ENCODE measurements around the gene SEMA4D.
"Not testable (repeated sequence)": the region's sequence is repeated elsewhere in the genome, so short reads cannot be mapped to it uniquely, and the experiment has no call there.

SEMA4D gene

DNA sequence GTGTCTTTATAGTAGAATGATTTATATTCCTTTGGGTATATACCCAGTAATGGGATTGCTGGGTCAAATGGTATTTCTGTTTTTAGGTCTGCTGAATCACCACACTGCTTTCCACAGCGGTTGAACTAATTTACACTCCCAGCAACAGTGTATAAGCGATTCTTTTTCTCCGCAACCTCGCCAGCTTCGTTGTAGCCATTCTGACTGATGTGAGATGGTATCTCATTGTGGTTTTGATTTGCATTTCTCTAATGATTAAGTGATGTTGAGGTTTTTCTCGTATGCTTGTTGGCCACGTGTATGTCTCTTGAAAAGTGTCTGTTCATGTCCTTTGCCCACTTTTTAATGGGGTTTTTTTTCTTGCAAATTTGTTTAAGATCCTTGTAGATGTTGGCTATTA is 154.1 kb downstream of the SEMA4D start:
- H3K4me1 ChIP-seq (ENCODE audit: control insufficient read depth in 5 of 5, insufficient read depth in 5 of 5, low read length in 5 of 5), result not testable (repeated sequence)
- peaks cover 56 to 89% (median 86%) of the 10 kb centered on the region in 5 donors for H3K36me3 ChIP-seq (ENCODE audit: control insufficient read depth in 5 of 5, insufficient read depth in 5 of 5, low read length in 5 of 5)

DNA sequence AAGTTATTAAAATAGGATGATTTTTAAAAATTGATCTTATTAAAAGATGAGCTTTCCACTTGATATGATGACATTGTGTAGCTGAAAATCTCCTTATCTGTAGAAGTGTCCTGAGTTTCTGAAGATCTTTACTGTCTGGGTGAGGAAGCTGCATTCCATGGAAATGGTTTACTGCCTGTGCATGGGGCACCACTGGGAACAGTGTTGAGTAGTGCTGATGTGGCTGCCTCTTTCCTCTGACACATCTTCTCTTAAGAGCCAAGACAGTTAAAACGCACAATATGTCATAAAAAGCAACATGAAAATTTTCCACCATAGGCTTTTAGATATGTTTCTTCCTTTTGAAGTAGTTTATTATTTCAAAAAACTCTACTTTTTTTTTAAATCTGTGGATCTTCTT is 155.0 kb downstream of the SEMA4D start:
- H3K27me3 ChIP-seq (ENCODE audit: control insufficient read depth in 5 of 5, insufficient read depth in 4 of 5, low read length in 5 of 5), result no peaks in the 10 kb centered on the region
- H3K27ac ChIP-seq (ENCODE audit: low read depth, low read length), result no peak overlapping the region
- H3K4me1 ChIP-seq (ENCODE audit: control insufficient read depth in 5 of 5, insufficient read depth in 5 of 5, low read length in 5 of 5), result no peaks in the 10 kb centered on the region
- H3K9ac ChIP-seq (ENCODE audit: low read length in 5 of 5), result no peak overlapping the region
- peaks cover 60 to 88% (median 82%) of the 10 kb centered on the region in 5 donors for H3K36me3 ChIP-seq (ENCODE audit: control insufficient read depth in 5 of 5, insufficient read depth in 5 of 5, low read length in 5 of 5)
- H3K4me3 ChIP-seq (ENCODE audit: low read depth in 1 of 5, low read length in 5 of 5), result no peak overlapping the region
- H3K9me3 ChIP-seq (ENCODE audit: control insufficient read depth in 5 of 5, low read length in 5 of 5), result no peaks in the 10 kb centered on the region

More for the DNA sequence above, 154.1 kb downstream of the SEMA4D start:
- not testable (repeated sequence) for H3K9ac ChIP-seq (ENCODE audit: low read length in 5 of 5); H3K27me3 ChIP-seq (ENCODE audit: control insufficient read depth in 5 of 5, insufficient read depth in 4 of 5, low read length in 5 of 5); H3K9me3 ChIP-seq (ENCODE audit: control insufficient read depth in 5 of 5, low read length in 5 of 5); H3K4me3 ChIP-seq (ENCODE audit: low read depth in 1 of 5, low read length in 5 of 5); H3K27ac ChIP-seq (ENCODE audit: low read depth, low read length)

- Histone ChIP-seq H3K4me1 (ENCODE audit: control insufficient read depth in 5 of 5, insufficient read depth in 5 of 5, low read length in 5 of 5) (no peaks in the 10 kb centered on the region), H3K9me3 (ENCODE audit: control insufficient read depth in 5 of 5, low read length in 5 of 5) (no peaks in the 10 kb centered on the region), H3K9ac (ENCODE audit: low read length in 5 of 5) (no peak overlapping the region), H3K36me3 (ENCODE audit: control insufficient read depth in 5 of 5, insufficient read depth in 5 of 5, low read length in 5 of 5) (peaks cover 63 to 89% (median 84%) of the 10 kb centered on the region in 5 donors), H3K27me3 (ENCODE audit: control insufficient read depth in 5 of 5, insufficient read depth in 4 of 5, low read length in 5 of 5) (no peaks in the 10 kb centered on the region), H3K27ac (ENCODE audit: low read depth, low read length) (no peak overlapping the region), H3K4me3 (ENCODE audit: low read depth in 1 of 5, low read length in 5 of 5) (no peak overlapping the region)
These were observed 155.7 kb downstream of the SEMA4D start for GRCh38 chr9:89342213-89342612.

DNA sequence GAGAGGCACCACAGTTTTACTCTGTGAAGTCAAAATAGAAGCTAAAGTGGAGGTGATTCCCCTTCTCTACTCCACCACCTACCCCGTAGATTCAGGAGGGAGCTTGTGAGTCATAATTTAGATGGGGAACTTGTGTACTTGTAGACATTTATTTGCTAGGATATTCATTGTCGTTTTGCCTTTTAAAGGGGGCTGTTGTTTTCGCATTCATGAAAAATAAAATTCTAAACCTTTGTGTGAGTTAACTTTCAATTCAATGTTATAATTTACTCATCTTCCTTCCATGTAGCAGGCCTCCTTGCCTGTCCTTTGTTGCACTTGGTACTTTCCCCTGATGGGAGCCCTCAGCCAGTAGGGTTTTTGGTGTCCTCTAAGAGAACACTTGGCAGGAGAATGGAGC is 157.6 kb downstream of the SEMA4D start:
- H3K9me3 ChIP-seq (ENCODE audit: control insufficient read depth in 5 of 5, low read length in 5 of 5), result no peaks in the 10 kb centered on the region
- no peak overlapping the region for H3K9ac ChIP-seq (ENCODE audit: low read length in 5 of 5)
- H3K27ac ChIP-seq (ENCODE audit: low read depth, low read length), result no peak overlapping the region
- no peaks in the 10 kb centered on the region for H3K4me1 ChIP-seq (ENCODE audit: control insufficient read depth in 5 of 5, insufficient read depth in 5 of 5, low read length in 5 of 5)
- peaks cover 64 to 84% (median 80%) of the 10 kb centered on the region in 5 donors for H3K36me3 ChIP-seq (ENCODE audit: control insufficient read depth in 5 of 5, insufficient read depth in 5 of 5, low read length in 5 of 5)
- no peak overlapping the region for H3K4me3 ChIP-seq (ENCODE audit: low read depth in 1 of 5, low read length in 5 of 5)
- H3K27me3 ChIP-seq (ENCODE audit: control insufficient read depth in 5 of 5, insufficient read depth in 4 of 5, low read length in 5 of 5), result no peaks in the 10 kb centered on the region

GRCh38 chr9:89339807-89340206 is 158.1 kb downstream of the SEMA4D start:
- Histone ChIP-seq H3K9me3 (ENCODE audit: control insufficient read depth in 5 of 5, low read length in 5 of 5) (no peaks in the 10 kb centered on the region), H3K9ac (ENCODE audit: low read length in 5 of 5) (no peak overlapping the region), H3K27ac (ENCODE audit: low read depth, low read length) (no peak overlapping the region), H3K4me3 (ENCODE audit: low read depth in 1 of 5, low read length in 5 of 5) (no peak overlapping the region), H3K27me3 (ENCODE audit: control insufficient read depth in 5 of 5, insufficient read depth in 4 of 5, low read length in 5 of 5) (no peaks in the 10 kb centered on the region), H3K4me1 (ENCODE audit: control insufficient read depth in 5 of 5, insufficient read depth in 5 of 5, low read length in 5 of 5) (no peaks in the 10 kb centered on the region), H3K36me3 (ENCODE audit: control insufficient read depth in 5 of 5, insufficient read depth in 5 of 5, low read length in 5 of 5) (peaks cover 63 to 84% (median 77%) of the 10 kb centered on the region in 5 donors)

DNA sequence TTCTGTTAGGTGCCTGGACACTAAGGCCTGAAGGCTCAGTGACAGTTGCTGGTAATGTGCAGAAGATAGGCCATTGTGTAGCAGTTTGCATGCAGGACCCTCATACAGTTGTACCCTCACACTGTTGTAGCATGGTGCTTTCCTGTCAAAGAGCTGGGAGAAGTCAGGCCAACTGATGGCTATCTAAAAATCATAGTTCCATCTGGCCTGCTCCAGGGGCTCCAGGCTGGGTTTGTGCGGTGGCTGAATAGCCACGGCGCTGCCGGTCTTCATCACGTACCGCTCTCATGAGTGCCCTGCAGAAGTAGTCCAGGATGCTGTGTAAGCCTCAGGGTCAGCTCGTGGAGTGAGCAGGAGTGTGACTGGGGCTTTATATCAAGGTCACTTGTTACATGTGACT is 167.4 kb downstream of the SEMA4D start:
- Histone ChIP-seq H3K9me3 (ENCODE audit: control insufficient read depth in 5 of 5, low read length in 5 of 5) (no peaks in the 10 kb centered on the region), H3K36me3 (ENCODE audit: control insufficient read depth in 5 of 5, insufficient read depth in 5 of 5, low read length in 5 of 5) (peaks cover 57 to 86% (median 72%) of the 10 kb centered on the region in 5 donors), H3K27me3 (ENCODE audit: control insufficient read depth in 5 of 5, insufficient read depth in 4 of 5, low read length in 5 of 5) (no peaks in the 10 kb centered on the region), H3K27ac (ENCODE audit: low read depth, low read length) (no peak overlapping the region), H3K9ac (ENCODE audit: low read length in 5 of 5) (no peak overlapping the region), H3K4me1 (ENCODE audit: control insufficient read depth in 5 of 5, insufficient read depth in 5 of 5, low read length in 5 of 5) (no peaks in the 10 kb centered on the region), H3K4me3 (ENCODE audit: low read depth in 1 of 5, low read length in 5 of 5) (no peak overlapping the region)

DNA sequence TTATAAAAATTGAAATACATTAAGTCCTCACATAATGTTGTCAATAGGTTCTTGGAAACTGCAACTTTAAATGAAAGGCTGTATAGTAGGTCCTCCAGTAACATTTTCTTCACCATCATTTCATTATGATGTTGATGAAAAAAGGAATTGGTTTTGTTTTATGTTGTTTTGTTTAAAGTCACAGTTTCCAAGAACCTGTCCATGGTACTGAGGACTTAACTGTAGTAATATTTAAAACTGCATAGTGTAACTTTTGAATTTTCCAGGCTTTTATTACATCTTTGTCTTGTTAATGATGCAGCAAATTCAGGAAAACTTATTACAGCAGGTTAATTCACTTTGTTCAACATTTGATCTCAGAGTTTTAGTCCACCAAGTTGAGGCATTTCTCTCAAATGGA is 168.0 kb downstream of the SEMA4D start:
- Histone ChIP-seq H3K36me3 (ENCODE audit: control insufficient read depth in 5 of 5, insufficient read depth in 5 of 5, low read length in 5 of 5) (peaks cover 57 to 83% (median 70%) of the 10 kb centered on the region in 5 donors), H3K4me1 (ENCODE audit: control insufficient read depth in 5 of 5, insufficient read depth in 5 of 5, low read length in 5 of 5) (no peaks in the 10 kb centered on the region), H3K9ac (ENCODE audit: low read length in 5 of 5) (no peak overlapping the region), H3K9me3 (ENCODE audit: control insufficient read depth in 5 of 5, low read length in 5 of 5) (no peaks in the 10 kb centered on the region), H3K27me3 (ENCODE audit: control insufficient read depth in 5 of 5, insufficient read depth in 4 of 5, low read length in 5 of 5) (no peaks in the 10 kb centered on the region), H3K4me3 (ENCODE audit: low read depth in 1 of 5, low read length in 5 of 5) (no peak overlapping the region), H3K27ac (ENCODE audit: low read depth, low read length) (no peak overlapping the region)

- no peak overlapping the region for H3K9ac ChIP-seq (ENCODE audit: low read length in 5 of 5)
- peaks cover 45 to 65% (median 52%) of the 10 kb centered on the region in 5 donors for H3K36me3 ChIP-seq (ENCODE audit: control insufficient read depth in 5 of 5, insufficient read depth in 5 of 5, low read length in 5 of 5)
- no peak overlapping the region for H3K4me3 ChIP-seq (ENCODE audit: low read depth in 1 of 5, low read length in 5 of 5)
- no peak overlapping the region for H3K27ac ChIP-seq (ENCODE audit: low read depth, low read length)
- no peaks in the 10 kb centered on the region for H3K27me3 ChIP-seq (ENCODE audit: control insufficient read depth in 5 of 5, insufficient read depth in 4 of 5, low read length in 5 of 5)
- no peaks in the 10 kb centered on the region for H3K9me3 ChIP-seq (ENCODE audit: control insufficient read depth in 5 of 5, low read length in 5 of 5)
- H3K4me1 ChIP-seq (ENCODE audit: control insufficient read depth in 5 of 5, insufficient read depth in 5 of 5, low read length in 5 of 5), result peaks cover 0 to 7% (median 5%) of the 10 kb centered on the region in 5 donors
These were observed 169.8 kb downstream of the SEMA4D start for GRCh38 chr9:89328064-89328463.

DNA sequence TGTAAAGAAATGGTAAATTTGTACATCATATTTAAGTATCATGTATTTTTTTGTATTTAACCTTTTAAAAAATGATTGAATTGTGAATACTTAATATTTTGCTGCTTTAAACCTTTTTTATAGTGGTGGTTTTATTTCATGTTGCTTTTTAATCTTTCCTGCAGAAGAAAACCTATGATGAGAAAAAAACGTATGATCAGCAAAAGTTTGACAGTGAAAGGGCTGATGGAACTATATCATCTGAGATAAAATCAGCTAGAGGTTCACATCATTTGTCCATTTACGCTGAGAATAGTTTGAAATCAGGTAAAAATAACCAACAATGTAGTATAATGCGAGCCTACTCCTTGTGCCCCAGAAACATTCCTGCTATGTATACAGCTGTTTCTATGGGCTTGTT is 172.2 kb downstream of the SEMA4D start:
- peaks cover 35 to 49% (median 38%) of the 10 kb centered on the region in 5 donors for H3K36me3 ChIP-seq (ENCODE audit: control insufficient read depth in 5 of 5, insufficient read depth in 5 of 5, low read length in 5 of 5)
- H3K27me3 ChIP-seq (ENCODE audit: control insufficient read depth in 5 of 5, insufficient read depth in 4 of 5, low read length in 5 of 5), result no peaks in the 10 kb centered on the region
- H3K4me3 ChIP-seq (ENCODE audit: low read depth in 1 of 5, low read length in 5 of 5), result no peak overlapping the region
- no peak overlapping the region for H3K27ac ChIP-seq (ENCODE audit: low read depth, low read length)
- H3K9ac ChIP-seq (ENCODE audit: low read length in 5 of 5), result no peak overlapping the region
- peaks cover 0 to 7% (median 6%) of the 10 kb centered on the region in 5 donors for H3K4me1 ChIP-seq (ENCODE audit: control insufficient read depth in 5 of 5, insufficient read depth in 5 of 5, low read length in 5 of 5)
- H3K9me3 ChIP-seq (ENCODE audit: control insufficient read depth in 5 of 5, low read length in 5 of 5), result no peaks in the 10 kb centered on the region

GRCh38 chr9:89323390-89323789 is 174.5 kb downstream of the SEMA4D start:
- peaks cover 12 to 26% (median 19%) of the 10 kb centered on the region in 5 donors for H3K36me3 ChIP-seq (ENCODE audit: control insufficient read depth in 5 of 5, insufficient read depth in 5 of 5, low read length in 5 of 5)
- H3K4me3 ChIP-seq (ENCODE audit: low read depth in 1 of 5, low read length in 5 of 5), result no peak overlapping the region
- H3K4me1 ChIP-seq (ENCODE audit: control insufficient read depth in 5 of 5, insufficient read depth in 5 of 5, low read length in 5 of 5), result peaks cover 2 to 19% (median 18%) of the 10 kb centered on the region in 5 donors
- H3K27me3 ChIP-seq (ENCODE audit: control insufficient read depth in 5 of 5, insufficient read depth in 4 of 5, low read length in 5 of 5), result no peaks in the 10 kb centered on the region
- no peak overlapping the region for H3K27ac ChIP-seq (ENCODE audit: low read depth, low read length)
- no peak overlapping the region for H3K9ac ChIP-seq (ENCODE audit: low read length in 5 of 5)
- H3K9me3 ChIP-seq (ENCODE audit: control insufficient read depth in 5 of 5, low read length in 5 of 5), result no peaks in the 10 kb centered on the region

Measured in subcutaneous abdominal adipose tissue (tissue), 5 donors.